Measurements from ENCODE around the gene MTRR.

Gene MTRR

DNA sequence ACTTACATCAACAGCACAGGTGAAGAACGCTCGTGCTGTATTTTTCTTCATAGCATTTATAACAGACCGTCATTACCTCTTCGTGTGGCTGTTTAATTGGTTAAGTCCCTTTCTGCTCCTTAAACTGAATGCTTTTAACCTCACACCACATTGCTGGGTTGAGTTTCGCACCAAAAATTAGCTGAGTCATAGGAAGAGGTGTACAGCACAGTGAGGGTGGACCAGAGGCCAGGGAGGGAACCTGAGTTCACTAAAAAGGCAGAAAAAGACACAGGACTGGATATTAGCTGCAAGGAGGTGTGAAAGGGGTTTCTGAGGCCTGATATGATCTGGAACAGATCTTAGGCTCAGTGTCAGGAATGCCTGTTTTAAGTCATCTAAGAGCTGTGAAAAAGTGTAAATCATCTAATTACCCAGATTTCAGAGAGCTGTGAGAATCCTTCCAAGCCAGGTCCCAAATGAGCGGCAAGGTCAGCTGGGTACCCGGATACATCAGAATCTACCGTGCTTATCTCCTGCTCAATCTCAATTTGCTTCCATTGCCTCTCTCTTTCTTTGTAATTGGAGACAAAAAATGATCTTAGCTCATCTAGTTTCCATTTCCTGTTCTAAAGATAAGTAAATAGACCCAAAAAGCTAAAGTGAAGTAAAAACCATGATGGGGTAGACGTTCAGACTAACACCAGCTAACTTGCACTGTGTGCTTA, 10.9 kb upstream of the MTRR start:
- no peak for DNase-seq

DNA sequence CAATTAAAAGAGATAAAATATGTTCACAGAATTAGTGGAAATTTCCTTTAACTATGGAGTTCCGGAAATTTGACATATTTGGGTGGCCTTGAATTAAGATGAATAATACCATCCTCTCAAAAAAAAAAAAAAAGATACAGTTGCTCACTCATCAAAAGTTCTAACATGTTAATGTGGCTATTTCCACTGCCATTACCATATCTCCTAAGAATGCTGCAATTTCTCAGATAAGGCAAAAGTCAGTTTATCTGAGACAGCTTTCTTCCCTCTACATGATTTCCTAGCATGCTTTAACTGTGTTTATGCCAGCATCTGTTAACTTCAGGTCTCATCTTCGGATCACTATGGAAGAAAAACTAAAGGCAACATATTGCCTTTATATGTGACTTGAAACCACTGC, 2.8 kb upstream of the MTRR start:
- DNase-seq: no peak

- DNase-seq: no peak
Observed at GRCh38 chr5:7867260-7867659, 1.7 kb upstream of the MTRR start.

- DNase-seq: no peak
Observed at GRCh38 chr5:7868427-7868772, 548 bp upstream of the MTRR start.

DNA sequence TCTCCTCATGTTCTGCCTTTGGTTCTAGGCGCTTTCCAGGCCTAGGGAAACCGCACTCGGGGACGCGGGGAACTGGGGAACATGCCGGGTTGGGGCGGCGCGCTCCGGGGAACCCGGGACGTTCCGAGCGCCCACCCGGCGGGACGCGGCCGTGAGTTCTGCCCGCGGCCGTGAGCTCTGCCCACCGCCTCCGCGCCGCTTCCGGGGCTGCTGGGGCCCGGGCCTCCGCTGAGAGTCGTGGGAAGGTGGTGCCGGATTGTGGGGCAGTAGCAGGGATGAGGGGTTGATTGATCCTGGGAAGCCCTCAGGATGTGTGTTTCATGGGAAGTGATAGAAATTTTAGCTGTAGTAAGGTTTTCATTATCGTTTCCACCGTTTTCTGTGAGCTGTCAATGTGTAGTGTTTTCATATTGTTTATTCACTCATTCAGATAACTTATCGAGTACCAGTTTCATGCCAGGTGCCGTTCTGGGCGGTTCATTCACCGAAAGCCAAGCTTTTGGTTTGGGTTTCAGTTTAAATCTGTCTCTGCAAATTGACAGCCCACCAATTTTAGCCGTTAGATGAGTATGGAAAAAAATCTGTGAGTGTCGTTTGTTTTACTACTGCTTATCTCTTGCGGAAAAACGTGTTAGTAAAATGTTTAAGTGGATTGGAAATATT, 657 bp downstream of the MTRR start:
- DNase-seq: no peak

- DNase-seq: no peak
Observed at GRCh38 chr5:7871653-7872052, 2.7 kb downstream of the MTRR start.

- no peak for DNase-seq
Observed at GRCh38 chr5:7872517-7873130, 3.7 kb downstream of the MTRR start.

GRCh38 chr5:7873216-7873615, 4.3 kb downstream of the MTRR start:
- DNase-seq: no peak

GRCh38 chr5:7874639-7875038, 5.7 kb downstream of the MTRR start:
- DNase-seq: no peak

DNA sequence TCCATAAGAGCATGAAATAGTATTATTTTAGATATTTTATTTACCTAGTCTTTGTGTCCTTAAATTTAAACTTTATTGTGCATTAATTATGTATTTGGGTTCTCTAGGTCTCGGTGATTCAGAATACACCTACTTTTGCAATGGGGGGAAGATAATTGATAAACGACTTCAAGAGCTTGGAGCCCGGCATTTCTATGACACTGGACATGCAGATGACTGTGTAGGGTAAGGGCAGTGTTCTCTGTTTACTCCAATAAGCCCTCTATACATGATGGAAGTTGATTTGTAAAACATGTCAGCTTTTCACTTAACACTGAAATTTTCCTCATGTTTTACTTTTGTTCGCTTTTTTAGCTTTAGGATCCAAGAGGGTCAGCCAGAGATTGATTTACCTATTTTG, 6.2 kb downstream of the MTRR start:
- no peak for DNase-seq

GRCh38 chr5:7876867-7877266, 7.9 kb downstream of the MTRR start:
- peak; percentile 9 for DNase-seq

GRCh38 chr5:7877851-7878250, 8.9 kb downstream of the MTRR start:
- DNase-seq: no peak

DNA sequence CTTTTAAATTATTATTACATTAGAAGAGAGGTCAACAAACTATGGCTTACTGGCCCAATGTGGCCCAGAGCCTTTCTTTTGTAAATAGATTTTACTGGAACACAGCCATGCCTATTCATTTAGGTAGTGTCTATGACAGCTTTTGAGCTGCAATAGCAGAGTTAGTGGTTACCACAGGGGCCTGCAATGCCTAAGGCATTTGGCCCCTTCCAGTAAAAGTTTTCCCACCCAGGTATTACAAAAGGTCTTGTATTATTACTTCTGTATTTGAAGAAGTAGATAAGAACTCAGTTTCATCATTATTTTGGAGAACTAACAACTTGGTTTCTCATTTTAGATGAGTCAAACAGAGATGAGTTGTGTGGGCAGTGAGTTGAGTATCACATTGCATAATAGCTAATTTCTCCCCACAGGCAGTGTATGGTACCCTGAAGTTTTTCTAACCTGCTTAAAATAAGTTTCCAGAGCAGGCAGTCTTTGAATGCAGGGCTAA, 9.5 kb downstream of the MTRR start:
- DNase-seq: no peak

DNA sequence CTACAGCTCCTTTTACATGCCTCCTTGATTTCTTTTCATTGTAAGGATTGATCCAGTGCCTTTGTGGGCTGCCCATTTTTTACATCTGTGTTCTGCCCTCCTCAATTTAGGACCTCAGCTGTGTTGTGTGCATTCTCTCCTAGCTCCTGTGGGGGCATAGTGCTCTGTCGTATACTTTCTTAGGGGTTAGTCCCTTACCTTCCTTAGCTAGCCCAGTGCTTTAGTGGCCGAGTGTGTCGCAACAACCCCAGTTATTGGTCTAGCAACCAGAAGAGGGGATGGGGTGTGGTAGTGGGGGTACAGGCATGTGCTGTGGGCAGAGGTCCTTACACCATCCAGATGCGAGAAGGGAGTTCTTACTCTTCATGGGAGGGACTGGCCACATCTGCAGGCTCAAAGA, 12.1 kb downstream of the MTRR start:
- DNase-seq: no peak

DNA sequence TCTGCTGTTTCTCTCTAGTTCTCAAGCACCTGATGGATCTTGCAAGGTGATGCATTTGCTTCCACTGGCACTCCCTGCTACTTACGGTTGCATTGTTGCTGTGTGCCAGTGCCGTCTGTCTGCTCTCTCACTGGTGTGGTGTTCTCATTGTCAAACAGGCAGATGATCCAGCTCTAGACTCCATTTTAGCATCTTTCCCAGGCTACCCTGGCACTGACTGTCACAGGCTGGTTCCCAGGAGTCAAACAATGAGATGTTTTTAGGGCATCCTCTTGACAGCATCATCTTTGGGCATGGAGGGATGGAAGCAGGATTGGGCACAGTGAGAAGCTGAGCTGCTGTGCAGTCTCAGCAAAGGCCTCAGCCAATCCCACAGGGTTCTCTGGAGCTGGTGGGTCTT, 12.9 kb downstream of the MTRR start:
- DNase-seq: no peak

DNA sequence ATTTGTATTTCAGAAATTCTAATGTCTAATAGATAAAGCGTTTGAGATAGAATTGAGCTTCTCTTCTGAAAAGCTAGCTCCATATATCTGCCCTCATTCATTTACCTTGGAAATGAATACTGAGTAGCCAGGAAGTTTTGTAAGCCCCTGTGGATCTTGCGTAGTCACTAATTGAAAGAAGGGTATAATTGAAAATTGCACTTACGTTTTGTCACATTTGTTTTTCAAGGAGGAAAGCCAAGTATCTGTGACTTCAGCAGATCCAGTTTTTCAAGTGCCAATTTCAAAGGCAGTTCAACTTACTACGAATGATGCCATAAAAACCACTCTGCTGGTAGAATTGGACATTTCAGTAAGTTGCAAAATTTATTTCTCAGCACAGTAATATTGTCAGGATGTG, 14.0 kb downstream of the MTRR start:
- DNase-seq: no peak

- DNase-seq: no peak
Observed at GRCh38 chr5:7884491-7885267, 15.7 kb downstream of the MTRR start.

GRCh38 chr5:7886849-7887475, 18.0 kb downstream of the MTRR start:
- DNase-seq: no peak

- no peak for DNase-seq
Observed at GRCh38 chr5:7888901-7889300, 20.0 kb downstream of the MTRR start.

- no peak for DNase-seq
Observed at GRCh38 chr5:7894439-7894838, 25.5 kb downstream of the MTRR start.

GRCh38 chr5:7894860-7895259, 25.9 kb downstream of the MTRR start:
- DNase-seq: no peak

DNA sequence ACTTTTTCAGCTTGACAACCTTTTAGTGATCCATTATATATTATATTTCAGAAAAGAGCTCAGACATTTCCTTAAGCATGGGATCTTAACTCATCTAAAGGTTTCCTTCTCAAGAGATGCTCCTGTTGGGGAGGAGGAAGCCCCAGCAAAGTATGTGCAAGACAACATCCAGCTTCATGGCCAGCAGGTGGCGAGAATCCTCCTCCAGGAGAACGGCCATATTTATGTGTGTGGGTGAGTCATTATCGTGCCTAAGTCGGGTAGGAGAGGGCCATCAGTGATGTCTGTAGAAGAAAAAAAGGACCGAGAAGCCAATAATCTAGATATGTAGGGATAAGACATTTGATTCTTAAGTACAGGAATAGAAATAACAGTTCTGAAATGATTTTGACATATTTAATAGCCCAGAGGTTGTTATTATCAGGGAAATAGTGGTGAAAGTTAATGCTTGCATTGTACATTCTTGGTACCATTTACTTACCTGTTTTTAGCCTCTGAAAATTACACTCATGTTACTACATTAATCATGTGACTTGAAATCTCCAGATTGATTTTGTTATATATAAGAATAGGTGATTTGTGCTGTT, 28.2 kb downstream of the MTRR start:
- DNase-seq: no peak

- DNase-seq: no peak
Observed at GRCh38 chr5:7902201-7902600, 33.3 kb downstream of the MTRR start.
